ENCODE measurements around the gene CLCNKB.
"Not testable (repeated sequence)": the region's sequence is repeated elsewhere in the genome, so short reads cannot be mapped to it uniquely, and the experiment has no call there.

CLCNKB gene

GRCh38 chr1:16055613-16056520 lies 12.3 kb downstream of the CLCNKB start:
- H3K4me3 ChIP-seq (replicated peaks in 1 of 2; ENCODE audit: low read depth in 2 of 2, low read length in 2 of 2): no peak overlapping the region
- peak; percentile 78 to 82 for DNase-seq (ENCODE audit: low read depth in 2 of 2)
- TF ChIP-seq CTCF (IDR thresholded peaks at IDR 0.05; ENCODE audit: low read depth, low read length): peak; percentile 94

- H3K4me3 ChIP-seq (replicated peaks in 1 of 2; ENCODE audit: low read depth in 2 of 2, low read length in 2 of 2): not testable (repeated sequence)
Observed at GRCh38 chr1:16056521-16056912, 12.9 kb downstream of the CLCNKB start.

GRCh38 chr1:16057314-16057915 lies 13.8 kb downstream of the CLCNKB start:
- DNase-seq (ENCODE audit: low read depth in 2 of 2); H3K4me3 ChIP-seq (replicated peaks in 1 of 2; ENCODE audit: low read depth in 2 of 2, low read length in 2 of 2): not testable (repeated sequence)

More at GRCh38 chr1:16056521-16056912, 12.9 kb downstream of the CLCNKB start:
- not testable (repeated sequence) for DNase-seq (ENCODE audit: low read depth in 2 of 2)

GRCh38 chr1:16058394-16059120 lies 15.0 kb downstream of the CLCNKB start:
- not testable (repeated sequence) for H3K4me3 ChIP-seq (replicated peaks in 1 of 2; ENCODE audit: low read depth in 2 of 2, low read length in 2 of 2); DNase-seq (ENCODE audit: low read depth in 2 of 2)

- no peak for TF ChIP-seq CTCF (IDR thresholded peaks at IDR 0.05; ENCODE audit: low read depth, low read length)
- DNase-seq (ENCODE audit: low read depth in 2 of 2): no peak
- no peak overlapping the region for H3K4me3 ChIP-seq (replicated peaks in 1 of 2; ENCODE audit: low read depth in 2 of 2, low read length in 2 of 2)
Observed at GRCh38 chr1:16061266-16061665, 17.7 kb downstream of the CLCNKB start.

- not testable (repeated sequence) for H3K4me3 ChIP-seq (replicated peaks in 1 of 2; ENCODE audit: low read depth in 2 of 2, low read length in 2 of 2); DNase-seq (ENCODE audit: low read depth in 2 of 2)
Observed at GRCh38 chr1:16061989-16062686, 18.6 kb downstream of the CLCNKB start.

- H3K4me3 ChIP-seq (replicated peaks in 1 of 2; ENCODE audit: low read depth in 2 of 2, low read length in 2 of 2); DNase-seq (ENCODE audit: low read depth in 2 of 2): not testable (repeated sequence)
Observed at GRCh38 chr1:16062687-16063075, 19.1 kb downstream of the CLCNKB start.

GRCh38 chr1:16063226-16063829 lies 19.7 kb downstream of the CLCNKB start:
- TF ChIP-seq CTCF (IDR thresholded peaks at IDR 0.05; ENCODE audit: low read depth, low read length): no peak
- no peak overlapping the region for H3K4me3 ChIP-seq (replicated peaks in 1 of 2; ENCODE audit: low read depth in 2 of 2, low read length in 2 of 2)
- DNase-seq (ENCODE audit: low read depth in 2 of 2): no peak

GRCh38 chr1:16063921-16064320 lies 20.3 kb downstream of the CLCNKB start:
- TF ChIP-seq CTCF (IDR thresholded peaks at IDR 0.05; ENCODE audit: low read depth, low read length): no peak
- H3K4me3 ChIP-seq (replicated peaks in 1 of 2; ENCODE audit: low read depth in 2 of 2, low read length in 2 of 2): no peak overlapping the region
- DNase-seq (ENCODE audit: low read depth in 2 of 2): no peak
